Measurements from ENCODE around the gene CHCHD3. TPM values are rescaled to one million over a fixed set of nuclear protein-coding genes. Genes with fewer than 3 reads are reported as not detected.

Gene CHCHD3
- total and polyA plus RNA-seq, 2 donors (not counting 1 experiment from before 2014, with no cell fraction given) = 80.8 to 94.0 TPM

DNA sequence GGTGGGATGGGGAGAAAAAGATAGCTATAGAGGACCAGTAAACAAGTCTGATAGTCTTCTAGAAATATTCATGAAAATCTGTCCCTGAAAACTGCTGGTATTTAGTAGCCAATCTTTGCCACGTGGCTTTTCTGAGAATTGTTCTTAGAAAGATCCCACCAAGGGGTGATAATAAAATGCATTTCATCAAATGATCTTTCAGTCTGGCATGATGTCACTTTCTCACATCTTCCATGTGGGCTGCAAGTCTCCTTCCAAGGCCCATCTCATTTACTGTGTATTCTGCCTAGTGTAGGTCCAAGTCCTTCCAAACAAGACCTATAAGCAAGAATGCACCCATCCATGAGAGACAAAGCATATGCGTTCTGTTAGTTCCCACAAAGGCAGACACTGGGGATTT, 226.0 kb downstream of the CHCHD3 start:
- Histone ChIP-seq H3K4me3 (replicated peaks in 1 of 4; ENCODE audit: control extremely low read depth in 1 of 4, insufficient read depth in 1 of 4, low read depth in 3 of 4, low read length in 4 of 4) (no peak overlapping the region), H3K27ac (ENCODE audit: insufficient read depth, low read length) (no peak overlapping the region), H3K79me2 (ENCODE audit: control insufficient read depth, insufficient read depth, low read length) (no peaks in the 10 kb centered on the region), H3K4me2 (ENCODE audit: extremely low read depth, insufficient read depth, low read length) (no peak overlapping the region), H3K4me1 (ENCODE audit: control insufficient read depth, extremely low read depth, insufficient read depth, low read length) (no peaks in the 10 kb centered on the region), H3K27me3 (ENCODE audit: control insufficient read depth, insufficient read depth, low read length) (no peaks in the 10 kb centered on the region), H3K9ac (ENCODE audit: insufficient read depth, low read length) (no peak overlapping the region), H3K36me3 (ENCODE audit: control insufficient read depth, insufficient read depth, low read length) (no peaks in the 10 kb centered on the region), H2AFZ (ENCODE audit: low read length) (no peak overlapping the region), H4K20me1 (ENCODE audit: control insufficient read depth, extremely low read depth, insufficient read depth, low read length) (no peaks in the 10 kb centered on the region), H3K9me3 (ENCODE audit: control insufficient read depth, insufficient read depth, low read depth, low read length) (no peaks in the 10 kb centered on the region)
- no peak for DNase-seq (ENCODE audit: low read depth in 2 of 2)
- TF ChIP-seq, protein P1, sequence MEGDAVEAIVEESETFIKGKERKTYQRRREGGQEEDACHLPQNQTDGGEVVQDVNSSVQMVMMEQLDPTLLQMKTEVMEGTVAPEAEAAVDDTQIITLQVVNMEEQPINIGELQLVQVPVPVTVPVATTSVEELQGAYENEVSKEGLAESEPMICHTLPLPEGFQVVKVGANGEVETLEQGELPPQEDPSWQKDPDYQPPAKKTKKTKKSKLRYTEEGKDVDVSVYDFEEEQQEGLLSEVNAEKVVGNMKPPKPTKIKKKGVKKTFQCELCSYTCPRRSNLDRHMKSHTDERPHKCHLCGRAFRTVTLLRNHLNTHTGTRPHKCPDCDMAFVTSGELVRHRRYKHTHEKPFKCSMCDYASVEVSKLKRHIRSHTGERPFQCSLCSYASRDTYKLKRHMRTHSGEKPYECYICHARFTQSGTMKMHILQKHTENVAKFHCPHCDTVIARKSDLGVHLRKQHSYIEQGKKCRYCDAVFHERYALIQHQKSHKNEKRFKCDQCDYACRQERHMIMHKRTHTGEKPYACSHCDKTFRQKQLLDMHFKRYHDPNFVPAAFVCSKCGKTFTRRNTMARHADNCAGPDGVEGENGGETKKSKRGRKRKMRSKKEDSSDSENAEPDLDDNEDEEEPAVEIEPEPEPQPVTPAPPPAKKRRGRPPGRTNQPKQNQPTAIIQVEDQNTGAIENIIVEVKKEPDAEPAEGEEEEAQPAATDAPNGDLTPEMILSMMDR (conservative IDR thresholded peaks at IDR 0.05 in 1 of 2, IDR thresholded peaks at IDR 0.05 in 1 of 2; ENCODE audit: low read depth in 1 of 2, low read length in 2 of 2) = no peak
- no peak for TF ChIP-seq EZH2 (IDR thresholded peaks at IDR 0.05; ENCODE audit: low read length, missing control alignments)

DNA sequence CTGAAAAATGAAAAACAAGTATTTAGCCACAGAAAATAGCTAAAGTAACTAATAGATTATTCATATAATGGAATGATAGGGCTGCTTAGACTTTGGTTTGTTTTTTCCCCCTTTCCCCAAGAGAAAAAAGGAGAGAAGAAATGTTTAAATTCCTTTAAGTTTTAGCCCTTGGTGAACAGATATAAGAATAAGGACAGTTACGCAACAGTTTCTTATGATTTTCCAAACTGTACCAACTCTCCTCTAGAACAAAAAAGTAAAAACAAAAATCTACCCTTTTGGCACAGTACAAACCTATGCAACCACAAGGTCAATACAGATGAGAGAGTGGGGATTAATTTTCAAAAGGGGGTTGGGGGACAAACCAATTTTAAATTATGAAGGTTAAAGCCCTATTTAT, 227.7 kb downstream of the CHCHD3 start:
- H3K9ac ChIP-seq (ENCODE audit: insufficient read depth, low read length) = no peak overlapping the region
- DNase-seq (ENCODE audit: low read depth in 2 of 2) = no peak
- no peaks in the 10 kb centered on the region for H4K20me1 ChIP-seq (ENCODE audit: control insufficient read depth, extremely low read depth, insufficient read depth, low read length)
- no peak overlapping the region for H2AFZ ChIP-seq (ENCODE audit: low read length)
- H3K36me3 ChIP-seq (ENCODE audit: control insufficient read depth, insufficient read depth, low read length) = no peaks in the 10 kb centered on the region
- no peaks in the 10 kb centered on the region for H3K79me2 ChIP-seq (ENCODE audit: control insufficient read depth, insufficient read depth, low read length)
- H3K4me1 ChIP-seq (ENCODE audit: control insufficient read depth, extremely low read depth, insufficient read depth, low read length) = no peaks in the 10 kb centered on the region
- H3K9me3 ChIP-seq (ENCODE audit: control insufficient read depth, insufficient read depth, low read depth, low read length) = no peaks in the 10 kb centered on the region
- no peaks in the 10 kb centered on the region for H3K27me3 ChIP-seq (ENCODE audit: control insufficient read depth, insufficient read depth, low read length)
- H3K27ac ChIP-seq (ENCODE audit: insufficient read depth, low read length) = no peak overlapping the region
- H3K4me2 ChIP-seq (ENCODE audit: extremely low read depth, insufficient read depth, low read length) = no peak overlapping the region
- TF ChIP-seq, protein P1 (conservative IDR thresholded peaks at IDR 0.05 in 1 of 2, IDR thresholded peaks at IDR 0.05 in 1 of 2; ENCODE audit: low read depth in 1 of 2, low read length in 2 of 2) = no peak
- no peak for TF ChIP-seq EZH2 (IDR thresholded peaks at IDR 0.05; ENCODE audit: low read length, missing control alignments)
- H3K4me3 ChIP-seq (replicated peaks in 1 of 4; ENCODE audit: control extremely low read depth in 1 of 4, insufficient read depth in 1 of 4, low read depth in 3 of 4, low read length in 4 of 4) = no peak overlapping the region

DNA sequence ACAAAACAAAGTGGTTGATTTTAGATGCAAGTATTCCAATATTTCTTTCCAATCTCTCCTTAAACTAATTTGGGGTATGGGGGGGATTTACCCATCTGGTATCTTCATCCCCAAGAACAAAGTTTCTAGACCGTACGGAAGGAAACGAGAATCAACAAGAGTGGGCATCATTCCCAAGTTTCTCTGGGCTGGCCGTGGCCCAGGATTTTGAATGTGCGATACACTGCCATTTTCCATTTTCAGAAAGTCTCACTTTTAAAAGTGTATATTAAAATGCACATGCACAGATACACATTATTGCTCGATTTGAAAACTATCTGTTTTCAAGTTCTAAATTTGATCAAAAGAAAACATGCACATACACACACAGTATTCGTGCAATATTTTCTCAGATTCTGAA, 234.5 kb downstream of the CHCHD3 start:
- Histone ChIP-seq H4K20me1 (ENCODE audit: control insufficient read depth, extremely low read depth, insufficient read depth, low read length) (no peaks in the 10 kb centered on the region), H3K9me3 (ENCODE audit: control insufficient read depth, insufficient read depth, low read depth, low read length) (no peaks in the 10 kb centered on the region), H3K4me1 (ENCODE audit: control insufficient read depth, extremely low read depth, insufficient read depth, low read length) (no peaks in the 10 kb centered on the region), H3K36me3 (ENCODE audit: control insufficient read depth, insufficient read depth, low read length) (no peaks in the 10 kb centered on the region), H3K27ac (ENCODE audit: insufficient read depth, low read length) (no peak overlapping the region), H3K4me2 (ENCODE audit: extremely low read depth, insufficient read depth, low read length) (no peak overlapping the region), H3K79me2 (ENCODE audit: control insufficient read depth, insufficient read depth, low read length) (no peaks in the 10 kb centered on the region), H3K4me3 (replicated peaks in 1 of 4; ENCODE audit: control extremely low read depth in 1 of 4, insufficient read depth in 1 of 4, low read depth in 3 of 4, low read length in 4 of 4) (no peak overlapping the region), H3K27me3 (ENCODE audit: control insufficient read depth, insufficient read depth, low read length) (no peaks in the 10 kb centered on the region), H2AFZ (ENCODE audit: low read length) (no peak overlapping the region), H3K9ac (ENCODE audit: insufficient read depth, low read length) (no peak overlapping the region)
- no peak for DNase-seq (ENCODE audit: low read depth in 2 of 2)
- TF ChIP-seq EZH2 (IDR thresholded peaks at IDR 0.05; ENCODE audit: low read length, missing control alignments) = no peak
- TF ChIP-seq, protein P1 (conservative IDR thresholded peaks at IDR 0.05 in 1 of 2, IDR thresholded peaks at IDR 0.05 in 1 of 2; ENCODE audit: low read depth in 1 of 2, low read length in 2 of 2) = no peak
